T-helper 1 cell treated with Interleukin-12 subunit alpha and Interleukin-12 subunit beta and Interleukin-4 antibody, amounts not matched to agents 30 μg/mL and 1 μg/mL, for 36 hours (primary cell): ENCODE data around the gene EXOC4.
"Not testable (repeated sequence)": the region's sequence is repeated elsewhere in the genome, so short reads cannot be mapped to it uniquely, and the experiment has no call there.

Experiments used
- H3K27ac Mint-ChIP-seq: one replicate; pipeline ENCODE4 v1.8.0; 2021; ENCODE audit warnings: mild to moderate bottlenecking, mixed read lengths
- H3K27me3 Mint-ChIP-seq: one replicate; pipeline ENCODE4 v1.8.0; 2021; ENCODE audit warnings: low read depth, mixed read lengths
- H3K36me3 Mint-ChIP-seq: one replicate; pipeline ENCODE4 v1.8.0; 2021; ENCODE audit warnings: low read depth, mixed read lengths
- H3K4me1 Mint-ChIP-seq: one replicate; pipeline ENCODE4 v1.8.0; 2021; ENCODE audit warnings: low read depth, mixed read lengths
- H3K4me3 Mint-ChIP-seq: one replicate; pipeline ENCODE4 v1.8.0; 2021; ENCODE audit warnings: mild to moderate bottlenecking, moderate library complexity, mixed read lengths
- H3K9me3 Mint-ChIP-seq: one replicate; pipeline ENCODE4 v1.8.0; 2021; ENCODE audit warnings: mixed read lengths

The EXOC4 gene

GRCh38 chr7:133623721-133624120 lies 370.8 kb downstream of the EXOC4 start:
- no peaks in the 10 kb centered on the region for H3K36me3 Mint-ChIP-seq
- no peaks in the 10 kb centered on the region for H3K27me3 Mint-ChIP-seq
- H3K9me3 Mint-ChIP-seq: no peaks in the 10 kb centered on the region
- H3K4me1 Mint-ChIP-seq: no peaks in the 10 kb centered on the region
- H3K27ac Mint-ChIP-seq: no peak overlapping the region
- H3K4me3 Mint-ChIP-seq: no peak overlapping the region

GRCh38 chr7:133625046-133625445 lies 372.2 kb downstream of the EXOC4 start:
- no peak overlapping the region for H3K4me3 Mint-ChIP-seq
- H3K27ac Mint-ChIP-seq: no peak overlapping the region
- no peaks in the 10 kb centered on the region for H3K27me3 Mint-ChIP-seq
- H3K4me1 Mint-ChIP-seq: no peaks in the 10 kb centered on the region
- no peaks in the 10 kb centered on the region for H3K9me3 Mint-ChIP-seq
- no peaks in the 10 kb centered on the region for H3K36me3 Mint-ChIP-seq

- Mint-ChIP-seq H3K27me3 (no peaks in the 10 kb centered on the region), H3K36me3 (peaks cover 2% of the 10 kb centered on the region), H3K4me3 (no peak overlapping the region), H3K4me1 (no peaks in the 10 kb centered on the region), H3K9me3 (no peaks in the 10 kb centered on the region), H3K27ac (no peak overlapping the region)
Measured at GRCh38 chr7:133629701-133630100, 376.8 kb downstream of the EXOC4 start.

DNA sequence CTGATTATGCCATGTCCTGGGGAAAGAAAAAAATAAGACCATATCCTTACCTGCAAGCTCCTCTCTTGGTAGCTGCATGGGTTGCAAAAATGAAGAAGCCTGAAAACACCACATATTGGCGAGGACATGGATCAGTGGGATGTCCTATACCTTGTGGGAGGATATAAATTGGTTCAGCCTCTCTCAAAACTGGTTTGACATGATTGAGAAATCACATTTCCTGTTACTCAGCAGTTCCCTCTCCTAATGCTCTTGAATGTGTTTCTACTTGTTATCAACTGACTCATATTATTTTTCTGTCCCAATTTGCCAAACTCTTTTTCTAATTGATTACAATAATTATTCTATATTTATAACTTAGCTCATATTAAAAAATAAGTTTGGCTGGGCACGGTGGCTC lies 380.2 kb downstream of the EXOC4 start:
- no peak overlapping the region for H3K27ac Mint-ChIP-seq
- H3K27me3 Mint-ChIP-seq: no peaks in the 10 kb centered on the region
- no peak overlapping the region for H3K4me3 Mint-ChIP-seq
- H3K4me1 Mint-ChIP-seq: no peaks in the 10 kb centered on the region
- H3K9me3 Mint-ChIP-seq: no peaks in the 10 kb centered on the region
- H3K36me3 Mint-ChIP-seq: peaks cover 2% of the 10 kb centered on the region

DNA sequence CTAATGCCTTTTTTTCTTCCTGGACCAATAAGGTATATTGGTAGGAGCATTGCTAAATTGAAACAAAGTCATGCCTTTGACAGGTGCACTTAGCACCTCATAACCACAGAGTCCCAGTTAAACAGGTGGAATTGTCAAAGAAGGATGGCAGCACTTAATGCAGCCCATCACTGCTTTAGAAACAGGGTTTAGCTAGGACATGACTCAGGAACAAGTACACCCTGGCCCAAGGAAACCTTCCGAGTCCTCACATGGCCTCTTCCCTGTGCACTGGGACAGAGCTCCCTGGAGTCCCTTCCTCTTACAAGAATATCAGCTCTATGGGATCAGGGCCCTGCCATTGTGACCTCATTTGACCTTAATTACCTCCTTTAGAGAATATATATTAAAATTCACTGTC lies 382.7 kb downstream of the EXOC4 start:
- Mint-ChIP-seq H3K4me3 (no peak overlapping the region), H3K27me3 (no peaks in the 10 kb centered on the region), H3K27ac (no peak overlapping the region), H3K4me1 (no peaks in the 10 kb centered on the region), H3K36me3 (peaks cover 2% of the 10 kb centered on the region), H3K9me3 (no peaks in the 10 kb centered on the region)

DNA sequence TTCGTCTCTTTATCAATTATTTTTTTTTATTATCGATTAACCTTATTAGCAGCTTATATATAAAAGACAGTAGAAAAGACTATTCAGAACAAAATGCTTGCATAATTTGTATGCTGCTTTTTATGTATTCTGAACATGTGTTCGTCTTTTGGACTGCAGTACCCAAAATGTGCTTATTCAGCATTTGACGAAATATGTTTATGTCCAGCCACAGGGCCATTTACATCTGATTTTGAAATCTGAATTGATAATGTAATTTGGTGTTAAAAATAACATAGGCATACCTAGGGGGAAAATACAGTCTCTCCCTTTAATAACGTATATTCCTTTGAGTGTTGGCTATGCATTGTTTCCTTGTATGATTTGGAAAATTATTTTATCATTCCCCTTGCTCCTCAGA lies 386.0 kb downstream of the EXOC4 start:
- Mint-ChIP-seq H3K9me3 (no peaks in the 10 kb centered on the region), H3K4me1 (no peaks in the 10 kb centered on the region), H3K27ac (no peak overlapping the region), H3K27me3 (no peaks in the 10 kb centered on the region), H3K36me3 (no peaks in the 10 kb centered on the region), H3K4me3 (no peak overlapping the region)

DNA sequence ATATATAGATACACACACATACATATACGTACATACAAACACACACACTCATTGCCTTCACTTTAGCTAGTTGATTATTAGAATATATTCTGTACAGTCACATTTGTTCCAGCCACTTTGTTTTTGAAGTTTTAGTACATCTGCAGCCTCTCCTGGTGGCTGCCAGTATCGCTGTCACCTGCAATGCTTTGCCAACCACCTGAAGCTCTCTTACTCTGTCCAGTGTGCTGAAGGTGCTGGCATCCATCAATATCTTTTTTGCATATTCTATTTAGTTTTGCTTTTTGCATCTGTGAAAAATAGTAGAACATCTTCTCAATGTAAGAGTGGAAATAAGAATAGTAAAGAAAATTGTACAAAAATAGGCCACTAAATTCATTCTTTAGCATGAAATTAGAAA lies 388.6 kb downstream of the EXOC4 start:
- Mint-ChIP-seq H3K4me3 (no peak overlapping the region), H3K27ac (no peak overlapping the region)

GRCh38 chr7:133642907-133643306 lies 390.0 kb downstream of the EXOC4 start:
- H3K9me3 Mint-ChIP-seq: peaks cover 4% of the 10 kb centered on the region
- no peak overlapping the region for H3K27ac Mint-ChIP-seq
- no peaks in the 10 kb centered on the region for H3K4me1 Mint-ChIP-seq
- no peak overlapping the region for H3K4me3 Mint-ChIP-seq
- H3K27me3 Mint-ChIP-seq: no peaks in the 10 kb centered on the region
- H3K36me3 Mint-ChIP-seq: no peaks in the 10 kb centered on the region

More for the DNA sequence above, 388.6 kb downstream of the EXOC4 start:
- no peaks in the 10 kb centered on the region for H3K27me3 Mint-ChIP-seq
- peaks cover 4% of the 10 kb centered on the region for H3K9me3 Mint-ChIP-seq
- H3K4me1 Mint-ChIP-seq: no peaks in the 10 kb centered on the region
- no peaks in the 10 kb centered on the region for H3K36me3 Mint-ChIP-seq

GRCh38 chr7:133643652-133644051 lies 390.8 kb downstream of the EXOC4 start:
- not testable (repeated sequence) for H3K27me3 Mint-ChIP-seq, H3K4me1 Mint-ChIP-seq, H3K27ac Mint-ChIP-seq, H3K4me3 Mint-ChIP-seq, H3K36me3 Mint-ChIP-seq, H3K9me3 Mint-ChIP-seq

GRCh38 chr7:133645884-133646391 lies 393.1 kb downstream of the EXOC4 start:
- Mint-ChIP-seq H3K36me3 (no peaks in the 10 kb centered on the region), H3K9me3 (peaks cover 4% of the 10 kb centered on the region), H3K27ac (no peak overlapping the region), H3K4me3 (no peak overlapping the region), H3K27me3 (no peaks in the 10 kb centered on the region), H3K4me1 (no peaks in the 10 kb centered on the region)

- Mint-ChIP-seq H3K27ac (no peak overlapping the region), H3K4me1 (no peaks in the 10 kb centered on the region), H3K4me3 (no peak overlapping the region), H3K36me3 (no peaks in the 10 kb centered on the region), H3K9me3 (peaks cover 4% of the 10 kb centered on the region), H3K27me3 (no peaks in the 10 kb centered on the region)
Measured at GRCh38 chr7:133646472-133647315, 393.8 kb downstream of the EXOC4 start.

DNA sequence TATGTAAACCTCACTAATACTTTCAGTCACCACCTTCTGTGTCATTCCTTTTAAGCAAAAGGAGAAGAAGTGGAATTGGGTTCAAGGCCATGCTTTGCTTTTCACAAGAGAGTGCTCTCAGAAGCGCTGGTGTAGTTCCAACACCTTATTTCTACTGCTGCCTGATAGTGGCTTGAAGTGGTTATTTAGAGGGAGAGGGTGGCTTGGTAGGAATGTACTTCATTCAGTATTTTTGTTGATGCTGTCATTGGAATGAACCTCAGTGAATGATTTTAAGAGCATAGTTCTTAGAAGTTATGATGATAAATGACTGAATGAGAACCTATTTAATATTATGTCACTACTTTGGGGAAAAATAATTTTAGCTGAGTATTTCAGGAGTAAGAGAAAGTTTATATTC lies 396.7 kb downstream of the EXOC4 start:
- Mint-ChIP-seq H3K4me3 (no peak overlapping the region), H3K27me3 (no peaks in the 10 kb centered on the region), H3K36me3 (no peaks in the 10 kb centered on the region), H3K27ac (no peak overlapping the region), H3K9me3 (peaks cover 4% of the 10 kb centered on the region), H3K4me1 (no peaks in the 10 kb centered on the region)

GRCh38 chr7:133650069-133650468 lies 397.2 kb downstream of the EXOC4 start:
- Mint-ChIP-seq H3K27ac (no peak overlapping the region), H3K4me1 (no peaks in the 10 kb centered on the region), H3K9me3 (peaks cover 4% of the 10 kb centered on the region), H3K4me3 (no peak overlapping the region), H3K27me3 (no peaks in the 10 kb centered on the region), H3K36me3 (no peaks in the 10 kb centered on the region)

GRCh38 chr7:133650487-133651300 lies 397.8 kb downstream of the EXOC4 start:
- Mint-ChIP-seq H3K36me3 (no peaks in the 10 kb centered on the region), H3K9me3 (no peaks in the 10 kb centered on the region), H3K27ac (no peak overlapping the region), H3K4me1 (no peaks in the 10 kb centered on the region), H3K27me3 (no peaks in the 10 kb centered on the region), H3K4me3 (no peak overlapping the region)

DNA sequence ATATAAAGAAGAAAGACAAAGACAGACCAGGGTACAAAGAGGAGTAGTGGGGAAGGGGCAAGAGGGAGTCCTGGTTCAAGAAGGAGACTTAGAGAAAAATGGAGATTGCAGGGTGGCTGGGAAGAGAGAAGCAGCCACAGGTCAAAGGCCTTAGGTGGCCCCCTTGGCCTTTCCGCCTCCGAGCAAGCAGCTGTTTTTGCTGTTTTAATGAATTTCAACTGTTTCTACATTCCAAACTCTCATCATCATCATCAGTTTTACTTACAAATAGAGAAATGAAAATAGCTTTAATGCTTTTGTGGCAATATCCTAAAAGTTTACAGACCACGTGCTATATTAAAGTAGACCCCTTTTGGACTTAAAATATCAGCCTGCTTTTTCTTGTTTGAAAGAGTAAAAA lies 399.7 kb downstream of the EXOC4 start:
- Mint-ChIP-seq H3K9me3 (no peaks in the 10 kb centered on the region), H3K4me3 (no peak overlapping the region)

More for the DNA sequence above, 399.7 kb downstream of the EXOC4 start:
- Mint-ChIP-seq H3K4me1 (no peaks in the 10 kb centered on the region), H3K27ac (no peak overlapping the region), H3K27me3 (no peaks in the 10 kb centered on the region), H3K36me3 (no peaks in the 10 kb centered on the region)
